Epithelial cell of proximal tubule (primary cell): ENCODE data around the gene ACLY. TPM values are rescaled to one million over a fixed set of nuclear protein-coding genes. Genes with fewer than 3 reads are reported as not detected.

Experiments
- DNase-seq: peaks from one replicate; pipeline ENCODE4 v3.0.0-alpha.2; 2011; ENCODE audit warnings: low read depth
- H3K4me3 ChIP-seq: 2 replicates; pipeline ENCODE4 v1.5.1; 2011; ENCODE audit warnings: low read depth, mild to moderate bottlenecking, low read length
- total RNA-seq: library from RNA; depleted of rRNA; stranded (reverse); fragments of >200 nt; gene quantifications from 2 replicates; pipeline ENCODE4 v1.2.3, GENCODE V29; 2015
- TF ChIP-seq, protein P1 (sequence below): conservative IDR thresholded peaks from 2 replicates; pipeline ENCODE4 v1.5.1; 2012; ENCODE audit warnings: low read depth, mild to moderate bottlenecking, low read length

The ACLY gene
- total RNA-seq, 1 donor from 2014 or later: 193 TPM

DNA sequence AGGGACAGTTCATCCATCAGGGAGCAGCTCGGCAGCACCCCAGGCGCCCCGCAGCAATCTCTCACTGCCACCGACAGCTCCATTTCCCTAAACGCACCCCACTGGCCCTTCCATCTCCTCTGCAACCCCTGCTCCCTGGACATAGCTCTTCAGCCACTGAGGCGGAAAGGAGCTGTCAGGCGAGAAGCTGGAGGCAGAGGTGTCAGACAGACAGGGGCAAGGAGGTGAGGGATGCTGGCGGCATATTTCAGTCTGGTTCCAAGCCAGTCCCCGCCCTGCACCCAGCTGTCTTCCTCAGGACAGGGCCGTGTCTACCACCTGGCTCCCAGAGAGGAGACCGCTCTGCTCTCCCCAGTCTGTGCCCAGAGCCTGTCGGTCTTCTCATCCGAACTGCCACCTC, 9.7 kb downstream of the ACLY start:
- TF ChIP-seq, protein P1, sequence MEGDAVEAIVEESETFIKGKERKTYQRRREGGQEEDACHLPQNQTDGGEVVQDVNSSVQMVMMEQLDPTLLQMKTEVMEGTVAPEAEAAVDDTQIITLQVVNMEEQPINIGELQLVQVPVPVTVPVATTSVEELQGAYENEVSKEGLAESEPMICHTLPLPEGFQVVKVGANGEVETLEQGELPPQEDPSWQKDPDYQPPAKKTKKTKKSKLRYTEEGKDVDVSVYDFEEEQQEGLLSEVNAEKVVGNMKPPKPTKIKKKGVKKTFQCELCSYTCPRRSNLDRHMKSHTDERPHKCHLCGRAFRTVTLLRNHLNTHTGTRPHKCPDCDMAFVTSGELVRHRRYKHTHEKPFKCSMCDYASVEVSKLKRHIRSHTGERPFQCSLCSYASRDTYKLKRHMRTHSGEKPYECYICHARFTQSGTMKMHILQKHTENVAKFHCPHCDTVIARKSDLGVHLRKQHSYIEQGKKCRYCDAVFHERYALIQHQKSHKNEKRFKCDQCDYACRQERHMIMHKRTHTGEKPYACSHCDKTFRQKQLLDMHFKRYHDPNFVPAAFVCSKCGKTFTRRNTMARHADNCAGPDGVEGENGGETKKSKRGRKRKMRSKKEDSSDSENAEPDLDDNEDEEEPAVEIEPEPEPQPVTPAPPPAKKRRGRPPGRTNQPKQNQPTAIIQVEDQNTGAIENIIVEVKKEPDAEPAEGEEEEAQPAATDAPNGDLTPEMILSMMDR: no peak
- no peak overlapping the region for H3K4me3 ChIP-seq
- no peak for DNase-seq

DNA sequence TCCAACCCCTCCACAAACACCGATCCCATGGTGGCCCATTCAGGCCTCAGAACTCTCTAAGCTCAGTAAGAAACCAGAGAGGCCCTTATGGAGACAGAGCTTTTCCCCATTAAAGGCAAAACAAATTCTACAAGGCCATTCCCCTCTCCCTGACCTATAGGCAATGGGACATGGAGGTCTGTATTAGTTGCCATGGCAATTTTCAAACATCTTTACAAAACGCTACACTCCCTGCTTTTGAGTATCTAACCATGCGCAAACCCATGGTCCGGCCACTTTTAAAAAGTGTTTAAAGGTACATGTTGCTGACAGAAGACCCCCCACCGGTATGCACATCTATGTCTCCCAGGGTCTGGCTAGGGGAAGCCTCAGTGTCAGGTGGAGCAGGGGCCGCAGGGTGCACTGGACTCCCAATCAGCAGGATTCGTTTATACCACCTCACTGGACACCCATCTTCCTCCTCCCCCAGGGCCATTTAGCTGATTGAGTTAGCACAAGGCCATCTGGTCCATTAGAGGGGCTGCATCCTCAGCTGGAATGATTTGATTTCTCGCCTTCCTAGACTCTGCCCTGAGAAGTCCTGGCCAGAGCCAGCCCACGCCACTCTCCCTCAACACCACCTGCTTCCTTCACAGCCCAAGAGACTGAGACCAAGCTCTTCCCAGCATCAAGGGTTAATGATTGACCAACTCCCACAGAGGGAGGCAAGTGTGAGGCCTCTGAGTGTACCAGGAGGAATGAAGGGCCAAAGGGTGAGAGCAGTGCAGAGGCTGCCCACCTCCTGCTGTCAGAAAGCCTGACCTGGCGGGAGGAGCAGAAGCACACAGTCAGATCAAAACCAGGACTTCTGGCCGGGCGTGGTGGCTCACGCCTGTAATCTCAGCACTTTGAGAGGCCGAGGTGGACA, 10.9 kb downstream of the ACLY start:
- H3K4me3 ChIP-seq: no peak overlapping the region
- TF ChIP-seq, protein P1: no peak
- peak; percentile 96 for DNase-seq

DNA sequence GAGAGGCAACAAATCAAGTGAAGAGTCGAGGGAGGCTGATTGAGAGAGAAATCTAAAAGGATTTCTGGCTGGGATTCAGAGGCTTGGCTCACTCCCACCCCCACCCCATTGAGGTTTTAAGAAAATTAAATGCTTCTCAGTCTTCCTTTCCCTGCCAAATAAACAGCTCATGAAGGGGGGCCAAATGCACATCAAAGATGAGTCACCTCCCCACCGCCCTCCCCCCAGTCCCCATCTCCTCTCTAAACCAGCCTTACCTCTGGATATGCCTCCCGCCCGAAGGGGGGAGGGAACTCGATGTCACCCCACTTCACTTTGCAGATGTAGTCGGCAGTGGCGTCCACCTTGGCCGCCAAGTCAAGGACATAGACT, 11.6 kb downstream of the ACLY start:
- TF ChIP-seq, protein P1: no peak
- H3K4me3 ChIP-seq: no peak overlapping the region
- DNase-seq: no peak

DNA sequence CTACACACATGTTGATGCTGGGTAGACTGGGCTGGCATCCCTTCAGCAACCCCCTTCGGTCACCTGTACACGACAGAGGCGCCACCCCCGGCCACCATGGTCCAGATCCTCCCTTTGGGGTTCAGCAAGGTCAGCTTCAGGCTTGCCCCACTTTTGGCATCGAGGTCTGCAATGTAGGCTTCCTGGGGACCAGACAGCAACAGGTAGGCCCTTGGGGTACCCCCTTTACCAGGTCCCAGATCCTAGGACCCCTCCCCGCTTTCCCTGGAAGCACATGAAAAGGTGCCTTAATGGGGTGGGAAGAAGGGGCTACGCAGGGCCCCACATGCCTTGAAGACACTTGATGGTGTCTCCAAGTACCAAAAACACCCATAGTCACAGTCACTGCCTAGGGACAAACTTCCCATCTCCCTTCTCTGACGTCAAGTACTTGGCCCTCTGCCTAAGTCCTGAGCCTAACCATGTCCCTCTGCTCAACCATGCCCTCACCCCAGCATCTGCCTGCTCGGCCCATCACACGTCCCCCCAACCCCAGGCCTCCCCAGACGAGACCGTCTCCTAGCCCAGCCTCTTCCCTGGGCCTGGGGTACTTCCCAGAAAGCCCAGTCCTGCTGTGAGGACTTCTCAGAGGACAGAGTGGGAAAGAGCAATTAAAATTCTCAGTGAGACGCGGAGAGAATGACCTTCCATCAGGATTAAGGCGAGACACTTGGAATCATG, 12.1 kb downstream of the ACLY start:
- no peak overlapping the region for H3K4me3 ChIP-seq
- DNase-seq: no peak
- TF ChIP-seq, protein P1: no peak

DNA sequence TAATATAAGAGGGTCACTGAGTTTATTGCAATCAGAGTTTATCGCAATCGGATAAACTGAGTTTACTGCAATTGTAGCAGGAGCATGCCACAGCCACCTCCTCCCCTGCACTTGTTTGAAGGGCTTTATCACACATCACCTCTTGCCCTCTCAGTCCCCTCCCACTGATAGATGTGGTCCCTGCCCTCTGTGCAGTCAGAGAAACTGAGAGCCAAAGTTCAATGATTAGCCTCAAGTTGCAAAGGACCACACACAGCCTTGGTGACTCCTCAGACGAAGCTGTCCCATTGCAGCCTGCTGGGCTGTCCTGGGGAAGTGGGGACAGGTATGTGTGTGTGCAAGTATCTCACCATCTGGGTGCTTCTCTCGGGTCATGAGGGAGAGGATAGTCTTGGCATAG, 13.6 kb downstream of the ACLY start:
- H3K4me3 ChIP-seq: no peak overlapping the region
- DNase-seq: no peak
- TF ChIP-seq, protein P1: no peak

DNA sequence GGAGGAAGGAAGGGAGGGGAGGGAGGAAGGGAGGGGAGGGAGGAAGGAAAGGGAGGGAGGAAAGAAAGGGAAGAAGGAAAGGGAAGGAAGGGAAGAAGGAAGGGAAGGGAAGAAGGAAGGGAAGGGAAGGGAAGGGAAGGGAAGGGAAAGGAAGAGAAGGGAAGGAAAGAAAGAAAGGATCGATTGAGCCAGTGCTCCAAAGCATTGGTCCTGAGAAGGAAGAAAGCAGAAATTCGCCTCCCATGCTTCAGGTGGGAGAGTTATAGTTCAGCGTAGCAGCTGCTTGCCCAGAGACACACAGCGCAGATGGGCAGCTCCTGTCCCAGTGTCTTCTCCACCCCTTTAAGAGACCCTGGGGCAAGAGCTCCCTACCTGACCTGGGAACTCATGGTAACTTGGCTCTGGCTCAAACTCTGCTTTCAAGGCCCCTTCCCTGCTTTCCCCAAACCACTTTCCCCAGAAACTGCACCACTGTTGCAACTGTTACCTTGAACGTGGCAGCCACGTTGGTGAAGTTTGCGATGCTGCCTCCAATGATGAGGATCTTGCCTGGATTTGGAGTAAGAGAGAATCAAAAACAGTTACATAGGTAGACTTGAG, 14.4 kb downstream of the ACLY start:
- TF ChIP-seq, protein P1: no peak

More for the DNA sequence above, 14.4 kb downstream of the ACLY start:
- no peak for DNase-seq
- no peak overlapping the region for H3K4me3 ChIP-seq
